Measurements from ENCODE around the gene LRMDA.

LRMDA gene

GRCh38 chr10:76492026-76492425 lies 1060.6 kb downstream of the LRMDA start:
- H3K4me3 ChIP-seq (ENCODE audit: low read length) = no peak overlapping the region
- no peak overlapping the region for H3K9ac ChIP-seq (ENCODE audit: low read length)
- H3K27ac ChIP-seq (ENCODE audit: low read length) = no peak overlapping the region
- H2AFZ ChIP-seq (ENCODE audit: low read depth, low read length) = no peak overlapping the region
- no peaks in the 10 kb centered on the region for H4K20me1 ChIP-seq (ENCODE audit: insufficient read depth, low read length)
- H3K27me3 ChIP-seq (ENCODE audit: low read depth, low read length) = no peaks in the 10 kb centered on the region
- no peaks in the 10 kb centered on the region for H3K79me2 ChIP-seq (ENCODE audit: low read length)
- no peaks in the 10 kb centered on the region for H3K36me3 ChIP-seq (replicated peaks; ENCODE audit: low read depth, low read length)
- no peak overlapping the region for H3K4me2 ChIP-seq (ENCODE audit: low read length)
- TF ChIP-seq, protein P1, sequence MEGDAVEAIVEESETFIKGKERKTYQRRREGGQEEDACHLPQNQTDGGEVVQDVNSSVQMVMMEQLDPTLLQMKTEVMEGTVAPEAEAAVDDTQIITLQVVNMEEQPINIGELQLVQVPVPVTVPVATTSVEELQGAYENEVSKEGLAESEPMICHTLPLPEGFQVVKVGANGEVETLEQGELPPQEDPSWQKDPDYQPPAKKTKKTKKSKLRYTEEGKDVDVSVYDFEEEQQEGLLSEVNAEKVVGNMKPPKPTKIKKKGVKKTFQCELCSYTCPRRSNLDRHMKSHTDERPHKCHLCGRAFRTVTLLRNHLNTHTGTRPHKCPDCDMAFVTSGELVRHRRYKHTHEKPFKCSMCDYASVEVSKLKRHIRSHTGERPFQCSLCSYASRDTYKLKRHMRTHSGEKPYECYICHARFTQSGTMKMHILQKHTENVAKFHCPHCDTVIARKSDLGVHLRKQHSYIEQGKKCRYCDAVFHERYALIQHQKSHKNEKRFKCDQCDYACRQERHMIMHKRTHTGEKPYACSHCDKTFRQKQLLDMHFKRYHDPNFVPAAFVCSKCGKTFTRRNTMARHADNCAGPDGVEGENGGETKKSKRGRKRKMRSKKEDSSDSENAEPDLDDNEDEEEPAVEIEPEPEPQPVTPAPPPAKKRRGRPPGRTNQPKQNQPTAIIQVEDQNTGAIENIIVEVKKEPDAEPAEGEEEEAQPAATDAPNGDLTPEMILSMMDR (IDR thresholded peaks at IDR 0.05; ENCODE audit: low read depth, low read length) = no peak
- TF ChIP-seq EZH2phosphoT487 (IDR thresholded peaks at IDR 0.05; ENCODE audit: low read depth) = no peak
- no peaks in the 10 kb centered on the region for H3K9me3 ChIP-seq (ENCODE audit: insufficient read depth, low read length)
- no peaks in the 10 kb centered on the region for H3K4me1 ChIP-seq (ENCODE audit: low read length)

- Histone ChIP-seq H3K79me2 (ENCODE audit: low read length) (no peaks in the 10 kb centered on the region), H3K27me3 (ENCODE audit: low read depth, low read length) (no peaks in the 10 kb centered on the region), H3K27ac (ENCODE audit: low read length) (no peak overlapping the region)
Observed at GRCh38 chr10:76492678-76493472, 1061.5 kb downstream of the LRMDA start.

GRCh38 chr10:76497666-76498065 lies 1066.2 kb downstream of the LRMDA start:
- H3K9ac ChIP-seq (ENCODE audit: low read length) = no peak overlapping the region
- H3K36me3 ChIP-seq (replicated peaks; ENCODE audit: low read depth, low read length) = no peaks in the 10 kb centered on the region
- no peak for TF ChIP-seq EZH2phosphoT487 (IDR thresholded peaks at IDR 0.05; ENCODE audit: low read depth)
- TF ChIP-seq, protein P1 (IDR thresholded peaks at IDR 0.05; ENCODE audit: low read depth, low read length) = no peak
- H3K4me2 ChIP-seq (ENCODE audit: low read length) = no peak overlapping the region
- no peaks in the 10 kb centered on the region for H3K79me2 ChIP-seq (ENCODE audit: low read length)
- H3K9me3 ChIP-seq (ENCODE audit: insufficient read depth, low read length) = no peaks in the 10 kb centered on the region
- no peak overlapping the region for H2AFZ ChIP-seq (ENCODE audit: low read depth, low read length)
- no peak overlapping the region for H3K4me3 ChIP-seq (ENCODE audit: low read length)
- no peaks in the 10 kb centered on the region for H4K20me1 ChIP-seq (ENCODE audit: insufficient read depth, low read length)
- H3K4me1 ChIP-seq (ENCODE audit: low read length) = peaks cover 8% of the 10 kb centered on the region
- H3K27ac ChIP-seq (ENCODE audit: low read length) = no peak overlapping the region
- H3K27me3 ChIP-seq (ENCODE audit: low read depth, low read length) = no peaks in the 10 kb centered on the region

More at GRCh38 chr10:76492678-76493472, 1061.5 kb downstream of the LRMDA start:
- no peaks in the 10 kb centered on the region for H3K9me3 ChIP-seq (ENCODE audit: insufficient read depth, low read length)
- no peak overlapping the region for H3K9ac ChIP-seq (ENCODE audit: low read length)
- H4K20me1 ChIP-seq (ENCODE audit: insufficient read depth, low read length) = no peaks in the 10 kb centered on the region
- TF ChIP-seq, protein P1 (IDR thresholded peaks at IDR 0.05; ENCODE audit: low read depth, low read length) = no peak
- TF ChIP-seq EZH2phosphoT487 (IDR thresholded peaks at IDR 0.05; ENCODE audit: low read depth) = no peak
- no peak overlapping the region for H2AFZ ChIP-seq (ENCODE audit: low read depth, low read length)
- H3K4me2 ChIP-seq (ENCODE audit: low read length) = no peak overlapping the region
- H3K36me3 ChIP-seq (replicated peaks; ENCODE audit: low read depth, low read length) = no peaks in the 10 kb centered on the region
- H3K4me3 ChIP-seq (ENCODE audit: low read length) = no peak overlapping the region
- H3K4me1 ChIP-seq (ENCODE audit: low read length) = peaks cover 7% of the 10 kb centered on the region

- Histone ChIP-seq H2AFZ (ENCODE audit: low read depth, low read length) (no peak overlapping the region), H4K20me1 (ENCODE audit: insufficient read depth, low read length) (no peaks in the 10 kb centered on the region), H3K9me3 (ENCODE audit: insufficient read depth, low read length) (no peaks in the 10 kb centered on the region), H3K4me1 (ENCODE audit: low read length) (no peaks in the 10 kb centered on the region), H3K9ac (ENCODE audit: low read length) (no peak overlapping the region), H3K27me3 (ENCODE audit: low read depth, low read length) (no peaks in the 10 kb centered on the region), H3K79me2 (ENCODE audit: low read length) (no peaks in the 10 kb centered on the region), H3K27ac (ENCODE audit: low read length) (no peak overlapping the region), H3K4me3 (ENCODE audit: low read length) (no peak overlapping the region), H3K36me3 (replicated peaks; ENCODE audit: low read depth, low read length) (no peaks in the 10 kb centered on the region), H3K4me2 (ENCODE audit: low read length) (no peak overlapping the region)
- TF ChIP-seq, protein P1 (IDR thresholded peaks at IDR 0.05; ENCODE audit: low read depth, low read length) = no peak
- no peak for TF ChIP-seq EZH2phosphoT487 (IDR thresholded peaks at IDR 0.05; ENCODE audit: low read depth)
Observed at GRCh38 chr10:76504823-76505222, 1073.4 kb downstream of the LRMDA start.

Measured in OCI-LY3 (cell line).